ENCODE measurements around the gene ARHGAP26.

- TF ChIP-seq, protein P1, sequence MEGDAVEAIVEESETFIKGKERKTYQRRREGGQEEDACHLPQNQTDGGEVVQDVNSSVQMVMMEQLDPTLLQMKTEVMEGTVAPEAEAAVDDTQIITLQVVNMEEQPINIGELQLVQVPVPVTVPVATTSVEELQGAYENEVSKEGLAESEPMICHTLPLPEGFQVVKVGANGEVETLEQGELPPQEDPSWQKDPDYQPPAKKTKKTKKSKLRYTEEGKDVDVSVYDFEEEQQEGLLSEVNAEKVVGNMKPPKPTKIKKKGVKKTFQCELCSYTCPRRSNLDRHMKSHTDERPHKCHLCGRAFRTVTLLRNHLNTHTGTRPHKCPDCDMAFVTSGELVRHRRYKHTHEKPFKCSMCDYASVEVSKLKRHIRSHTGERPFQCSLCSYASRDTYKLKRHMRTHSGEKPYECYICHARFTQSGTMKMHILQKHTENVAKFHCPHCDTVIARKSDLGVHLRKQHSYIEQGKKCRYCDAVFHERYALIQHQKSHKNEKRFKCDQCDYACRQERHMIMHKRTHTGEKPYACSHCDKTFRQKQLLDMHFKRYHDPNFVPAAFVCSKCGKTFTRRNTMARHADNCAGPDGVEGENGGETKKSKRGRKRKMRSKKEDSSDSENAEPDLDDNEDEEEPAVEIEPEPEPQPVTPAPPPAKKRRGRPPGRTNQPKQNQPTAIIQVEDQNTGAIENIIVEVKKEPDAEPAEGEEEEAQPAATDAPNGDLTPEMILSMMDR (IDR thresholded peaks at IDR 0.05; ENCODE audit: low read depth, low read length, missing input control): no peak
- TF ChIP-seq RXRA (IDR thresholded peaks at IDR 0.05) (no peak), GABPA (IDR thresholded peaks at IDR 0.05 in 1 of 2, conservative IDR thresholded peaks at IDR 0.05 in 1 of 2) (no peak), REST (IDR thresholded peaks at IDR 0.05) (no peak), RAD21 (IDR thresholded peaks at IDR 0.05) (no peak), HNF4A (conservative IDR thresholded peaks at IDR 0.05) (no peak), EGR1 (IDR thresholded peaks at IDR 0.05; ENCODE audit: low read depth in 2 of 2) (no peak), JUND (IDR thresholded peaks at IDR 0.05) (no peak), FOXA1 (IDR thresholded peaks at IDR 0.05) (no peak)
- TF ChIP-seq, protein P2, sequence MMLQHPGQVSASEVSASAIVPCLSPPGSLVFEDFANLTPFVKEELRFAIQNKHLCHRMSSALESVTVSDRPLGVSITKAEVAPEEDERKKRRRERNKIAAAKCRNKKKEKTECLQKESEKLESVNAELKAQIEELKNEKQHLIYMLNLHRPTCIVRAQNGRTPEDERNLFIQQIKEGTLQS (IDR thresholded peaks at IDR 0.05): no peak
- TF ChIP-seq, protein P3, sequence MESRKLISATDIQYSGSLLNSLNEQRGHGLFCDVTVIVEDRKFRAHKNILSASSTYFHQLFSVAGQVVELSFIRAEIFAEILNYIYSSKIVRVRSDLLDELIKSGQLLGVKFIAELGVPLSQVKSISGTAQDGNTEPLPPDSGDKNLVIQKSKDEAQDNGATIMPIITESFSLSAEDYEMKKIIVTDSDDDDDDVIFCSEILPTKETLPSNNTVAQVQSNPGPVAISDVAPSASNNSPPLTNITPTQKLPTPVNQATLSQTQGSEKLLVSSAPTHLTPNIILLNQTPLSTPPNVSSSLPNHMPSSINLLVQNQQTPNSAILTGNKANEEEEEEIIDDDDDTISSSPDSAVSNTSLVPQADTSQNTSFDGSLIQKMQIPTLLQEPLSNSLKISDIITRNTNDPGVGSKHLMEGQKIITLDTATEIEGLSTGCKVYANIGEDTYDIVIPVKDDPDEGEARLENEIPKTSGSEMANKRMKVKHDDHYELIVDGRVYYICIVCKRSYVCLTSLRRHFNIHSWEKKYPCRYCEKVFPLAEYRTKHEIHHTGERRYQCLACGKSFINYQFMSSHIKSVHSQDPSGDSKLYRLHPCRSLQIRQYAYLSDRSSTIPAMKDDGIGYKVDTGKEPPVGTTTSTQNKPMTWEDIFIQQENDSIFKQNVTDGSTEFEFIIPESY (IDR thresholded peaks at IDR 0.05): no peak
- TF ChIP-seq, protein P4, sequence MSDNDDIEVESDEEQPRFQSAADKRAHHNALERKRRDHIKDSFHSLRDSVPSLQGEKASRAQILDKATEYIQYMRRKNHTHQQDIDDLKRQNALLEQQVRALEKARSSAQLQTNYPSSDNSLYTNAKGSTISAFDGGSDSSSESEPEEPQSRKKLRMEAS (IDR thresholded peaks at IDR 0.05): no peak
These were observed 287.4 kb downstream of the ARHGAP26 start for GRCh38 chr5:143057580-143057999.

All from liver (tissue), 3 donors.